ENCODE data around the gene CADM1.

DNA sequence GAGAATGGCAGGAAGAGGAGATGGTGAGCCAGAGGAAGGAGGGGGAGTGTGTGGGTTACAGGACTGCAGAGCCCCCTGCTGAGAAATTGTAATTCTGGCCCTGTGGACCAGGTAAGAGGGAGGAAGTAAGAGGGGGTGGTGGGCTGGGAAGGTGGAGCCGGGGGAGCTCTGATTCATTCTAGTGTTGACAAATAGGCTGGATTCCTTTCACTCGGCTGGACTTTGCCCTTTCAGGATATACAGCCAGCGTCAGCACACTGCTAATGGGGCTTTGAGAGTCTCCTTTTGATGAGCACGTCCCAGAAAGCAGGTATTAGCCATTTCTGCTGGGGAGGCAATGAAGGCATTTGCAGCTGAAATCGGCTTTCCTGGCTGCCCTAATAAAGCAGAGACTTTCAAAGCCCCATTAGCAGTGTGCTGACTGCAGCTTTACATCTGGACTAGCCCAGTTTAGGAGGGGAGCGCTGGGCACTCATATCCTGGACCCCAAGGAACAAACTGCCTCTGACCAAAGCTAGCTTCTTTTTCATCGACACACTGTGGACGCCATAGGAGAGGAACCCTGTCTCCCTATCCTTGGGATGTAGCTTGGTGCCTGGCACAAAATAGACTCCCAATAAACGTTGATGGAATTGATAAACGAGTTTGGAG is 44.8 kb upstream of the CADM1 start:
- TF ChIP-seq ZNF274 (IDR thresholded peaks at IDR 0.05; ENCODE audit: borderline replicate concordance, low read depth, low read length), result no peak
- no peak for TF ChIP-seq JUNB (CRISPR knock-in tag; conservative IDR thresholded peaks at IDR 0.05)
- TF ChIP-seq, protein P1, sequence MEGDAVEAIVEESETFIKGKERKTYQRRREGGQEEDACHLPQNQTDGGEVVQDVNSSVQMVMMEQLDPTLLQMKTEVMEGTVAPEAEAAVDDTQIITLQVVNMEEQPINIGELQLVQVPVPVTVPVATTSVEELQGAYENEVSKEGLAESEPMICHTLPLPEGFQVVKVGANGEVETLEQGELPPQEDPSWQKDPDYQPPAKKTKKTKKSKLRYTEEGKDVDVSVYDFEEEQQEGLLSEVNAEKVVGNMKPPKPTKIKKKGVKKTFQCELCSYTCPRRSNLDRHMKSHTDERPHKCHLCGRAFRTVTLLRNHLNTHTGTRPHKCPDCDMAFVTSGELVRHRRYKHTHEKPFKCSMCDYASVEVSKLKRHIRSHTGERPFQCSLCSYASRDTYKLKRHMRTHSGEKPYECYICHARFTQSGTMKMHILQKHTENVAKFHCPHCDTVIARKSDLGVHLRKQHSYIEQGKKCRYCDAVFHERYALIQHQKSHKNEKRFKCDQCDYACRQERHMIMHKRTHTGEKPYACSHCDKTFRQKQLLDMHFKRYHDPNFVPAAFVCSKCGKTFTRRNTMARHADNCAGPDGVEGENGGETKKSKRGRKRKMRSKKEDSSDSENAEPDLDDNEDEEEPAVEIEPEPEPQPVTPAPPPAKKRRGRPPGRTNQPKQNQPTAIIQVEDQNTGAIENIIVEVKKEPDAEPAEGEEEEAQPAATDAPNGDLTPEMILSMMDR (IDR thresholded peaks at IDR 0.05 in 2 of 3, conservative IDR thresholded peaks at IDR 0.05 in 1 of 3; ENCODE audit: insufficient read depth in 2 of 3, low read depth in 1 of 3, low read length in 3 of 3), result no peak
- TF ChIP-seq POLR2A (conservative IDR thresholded peaks at IDR 0.05), result no peak
- TF ChIP-seq NRF1 (conservative IDR thresholded peaks at IDR 0.05 in 1 of 2, IDR thresholded peaks at IDR 0.05 in 1 of 2), result no peak
- TF ChIP-seq PHB2 (IDR thresholded peaks at IDR 0.05; ENCODE audit: low read depth), result no peak
- no peak for TF ChIP-seq ZKSCAN1 (IDR thresholded peaks at IDR 0.05; ENCODE audit: low read depth, low read length)

All from K562 (cell line).